SU-DHL-6 (cell line): ENCODE measurements around the gene AMN.

Source experiments
- H2AFZ ChIP-seq: fragments of 200-600 bp; sonication (generic); 2 replicates; pipeline ENCODE4 v1.6.1; 2014; ENCODE audit warnings: low read depth, mild to moderate bottlenecking, moderate library complexity, mixed read lengths, antibody characterized with exemption, low read length; ENCODE audit not compliant: severe bottlenecking
- H3F3A ChIP-seq: fragments of 200-600 bp; shearing (Covaris generic); 2 replicates; pipeline ENCODE4 v1.6.0; 2016; ENCODE audit warnings: antibody characterized with exemption, mild to moderate bottlenecking; ENCODE audit not compliant: insufficient read depth
- H3K27ac ChIP-seq: fragments of 200-600 bp; sonication (generic); 2 replicates; pipeline ENCODE4 v1.5.1; 2016; ENCODE audit warnings: low read depth, mild to moderate bottlenecking, low read length, moderate library complexity, mixed read lengths
- H3K27me3 ChIP-seq: fragments of 200-600 bp; sonication (generic), shearing (Covaris generic); 2 replicates; pipeline ENCODE4 v1.6.0; 2014; ENCODE audit warnings: mild to moderate bottlenecking, low read length
- H3K36me3 ChIP-seq: fragments of 200-600 bp; sonication (generic); 2 replicates; pipeline ENCODE4 v1.6.1; 2014; ENCODE audit warnings: mild to moderate bottlenecking, low read length, mixed read lengths
- H3K4me2 ChIP-seq: fragments of 300-600, 200-600 bp; shearing (Covaris generic), sonication (generic); 2 replicates; pipeline ENCODE4 v1.6.0; 2014; ENCODE audit warnings: low read length, low read depth, mild to moderate bottlenecking; ENCODE audit not compliant: poor library complexity, severe bottlenecking
- H3K4me3 ChIP-seq: fragments of 200-600 bp; sonication (generic); 2 replicates; pipeline ENCODE4 v1.5.1; 2014; ENCODE audit warnings: antibody characterized with exemption, low read length, mild to moderate bottlenecking, mixed read lengths; ENCODE audit not compliant: insufficient read depth, poor library complexity, severe bottlenecking
- H3K79me2 ChIP-seq: fragments of 200-600 bp; sonication (generic); 2 replicates; pipeline ENCODE4 v1.6.1; 2014; ENCODE audit warnings: mild to moderate bottlenecking, low read length, moderate library complexity; ENCODE audit not compliant: insufficient read depth
- H3K9ac ChIP-seq: fragments of 200-600 bp; sonication (generic); 2 replicates; pipeline ENCODE4 v1.7.0; 2014; ENCODE audit warnings: mild to moderate bottlenecking, low read length
- H3K9me2 ChIP-seq: fragments of 200-600 bp; sonication (generic); replicated peaks from 2 replicates; pipeline ENCODE4 v1.6.1; 2014; ENCODE audit warnings: low read length; ENCODE audit not compliant: insufficient read depth
- H3K9me3 ChIP-seq: fragments of 200-600 bp; sonication (generic); 2 replicates; pipeline ENCODE4 v1.6.1; 2014; ENCODE audit warnings: low read length, mixed read lengths; ENCODE audit not compliant: insufficient read depth
- H4K20me1 ChIP-seq: fragments of 200-600 bp; sonication (generic); 2 replicates; pipeline ENCODE4 v1.6.1; 2014; ENCODE audit warnings: low read depth, mild to moderate bottlenecking, antibody characterized with exemption, low read length, moderate library complexity, mixed read lengths
- CTCF ChIP-seq: fragments of 200-600 bp; sonication (generic); IDR thresholded peaks from one replicate; pipeline ENCODE4 v1.5.1; 2017; ENCODE audit warnings: antibody characterized with exemption, mild to moderate bottlenecking, low read length, moderate library complexity; ENCODE audit not compliant: insufficient read depth, poor library complexity, severe bottlenecking
- EZH2phosphoT487 ChIP-seq: fragments of 200-600 bp; sonication (generic), shearing (Covaris generic); conservative IDR thresholded peaks from 2 replicates; pipeline ENCODE4 v1.6.1; 2018; ENCODE audit warnings: mild to moderate bottlenecking, antibody characterized with exemption, low read length, moderate library complexity, mixed read lengths

AMN gene

DNA sequence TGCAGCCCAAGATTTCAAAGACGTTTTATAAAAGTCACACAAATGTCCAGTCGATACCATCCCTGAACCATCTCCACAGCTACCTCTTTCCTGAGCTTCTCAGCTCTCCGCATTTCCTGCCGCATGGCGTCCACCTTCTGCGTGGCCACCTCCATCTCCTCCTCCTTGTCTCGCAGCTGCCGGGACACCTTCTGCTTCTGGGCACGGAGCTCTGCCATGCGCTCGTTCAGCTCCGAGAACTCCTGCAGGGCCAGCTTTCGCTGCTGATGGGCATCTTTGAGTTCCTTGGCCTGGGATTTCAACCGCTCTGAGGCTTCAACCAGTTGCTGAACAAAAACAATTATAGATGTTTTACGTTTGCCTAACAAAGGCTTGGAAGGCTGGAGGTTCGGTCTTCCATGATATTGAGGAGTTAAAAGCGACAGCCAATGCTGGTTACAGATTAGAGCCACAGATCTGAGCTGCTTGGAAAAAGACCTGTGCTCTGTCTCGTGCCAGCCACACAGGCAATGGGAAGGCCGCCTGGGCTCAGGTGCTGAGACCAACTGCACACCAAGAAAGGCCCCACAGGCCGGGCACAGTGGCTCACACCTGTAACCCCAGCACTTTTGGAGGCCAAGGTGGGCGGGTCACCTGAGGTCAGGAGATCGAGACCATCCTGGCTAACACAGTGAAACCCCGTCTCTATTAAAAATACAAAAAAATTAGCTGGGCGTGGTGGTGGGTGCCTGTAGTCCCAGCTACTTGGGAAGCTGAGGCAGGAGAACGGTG is 49.6 kb downstream of the AMN start:
- no peak overlapping the region for H3K4me3 ChIP-seq

GRCh38 chr14:102973706-102974285 is 51.3 kb downstream of the AMN start:
- TF ChIP-seq CTCF = no peak
- no peak for TF ChIP-seq EZH2phosphoT487
- H3K27me3 ChIP-seq = no peaks in the 10 kb centered on the region
- no peak overlapping the region for H2AFZ ChIP-seq
- no peaks in the 10 kb centered on the region for H3F3A ChIP-seq
- H3K9ac ChIP-seq = no peak overlapping the region
- no peaks in the 10 kb centered on the region for H3K9me2 ChIP-seq
- H3K4me3 ChIP-seq = no peak overlapping the region
- no peaks in the 10 kb centered on the region for H3K9me3 ChIP-seq
- no peaks in the 10 kb centered on the region for H3K36me3 ChIP-seq
- no peak overlapping the region for H3K27ac ChIP-seq
- H3K4me2 ChIP-seq = no peak overlapping the region
- H4K20me1 ChIP-seq = no peaks in the 10 kb centered on the region
- H3K79me2 ChIP-seq = no peaks in the 10 kb centered on the region

More for the DNA sequence above, 49.6 kb downstream of the AMN start:
- H3K36me3 ChIP-seq = no peaks in the 10 kb centered on the region
- TF ChIP-seq EZH2phosphoT487 = no peak
- TF ChIP-seq CTCF = no peak
- H3K9me2 ChIP-seq = no peaks in the 10 kb centered on the region
- H3K79me2 ChIP-seq = no peaks in the 10 kb centered on the region
- no peak overlapping the region for H3K9ac ChIP-seq
- no peaks in the 10 kb centered on the region for H3K9me3 ChIP-seq
- no peaks in the 10 kb centered on the region for H3F3A ChIP-seq
- no peaks in the 10 kb centered on the region for H4K20me1 ChIP-seq
- H2AFZ ChIP-seq = no peak overlapping the region
- no peak overlapping the region for H3K27ac ChIP-seq
- no peaks in the 10 kb centered on the region for H3K27me3 ChIP-seq
- no peak overlapping the region for H3K4me2 ChIP-seq

DNA sequence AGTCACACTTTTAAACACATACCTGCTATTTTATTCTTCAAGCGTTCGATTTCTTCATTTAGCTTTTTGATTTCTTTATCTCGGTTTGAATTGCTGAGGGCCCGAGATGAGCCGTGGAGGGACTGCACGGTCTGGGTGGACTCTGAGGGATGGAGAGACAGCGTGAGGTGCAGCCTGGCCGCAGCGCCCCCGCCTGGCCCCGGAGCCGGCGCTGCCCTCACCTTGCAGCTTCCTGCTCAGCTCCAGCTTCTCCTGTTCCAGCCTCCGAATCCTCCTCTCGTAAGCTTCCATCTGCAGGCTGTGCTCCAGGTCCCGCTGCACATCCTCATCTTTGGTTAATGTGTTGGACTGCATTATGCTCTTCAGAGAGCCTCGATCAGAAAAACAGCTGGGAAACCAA is 53.2 kb downstream of the AMN start:
- H3K4me3 ChIP-seq = no peak overlapping the region
- H3K9me3 ChIP-seq = no peaks in the 10 kb centered on the region
- H3K9ac ChIP-seq = no peak overlapping the region
- no peak overlapping the region for H3K27ac ChIP-seq
- H3K9me2 ChIP-seq = no peaks in the 10 kb centered on the region
- no peak overlapping the region for H3K4me2 ChIP-seq
- TF ChIP-seq CTCF (peak; percentile 45), EZH2phosphoT487 (no peak)
- no peaks in the 10 kb centered on the region for H3K36me3 ChIP-seq
- H4K20me1 ChIP-seq = no peaks in the 10 kb centered on the region
- H3K79me2 ChIP-seq = no peaks in the 10 kb centered on the region
- no peak overlapping the region for H2AFZ ChIP-seq
- no peaks in the 10 kb centered on the region for H3K27me3 ChIP-seq
- no peaks in the 10 kb centered on the region for H3F3A ChIP-seq
